ENCODE measurements around the gene CFAP53. TPM values are rescaled to one million over a fixed set of nuclear protein-coding genes. Genes with fewer than 3 reads are reported as not detected.

CFAP53 gene, protein sequence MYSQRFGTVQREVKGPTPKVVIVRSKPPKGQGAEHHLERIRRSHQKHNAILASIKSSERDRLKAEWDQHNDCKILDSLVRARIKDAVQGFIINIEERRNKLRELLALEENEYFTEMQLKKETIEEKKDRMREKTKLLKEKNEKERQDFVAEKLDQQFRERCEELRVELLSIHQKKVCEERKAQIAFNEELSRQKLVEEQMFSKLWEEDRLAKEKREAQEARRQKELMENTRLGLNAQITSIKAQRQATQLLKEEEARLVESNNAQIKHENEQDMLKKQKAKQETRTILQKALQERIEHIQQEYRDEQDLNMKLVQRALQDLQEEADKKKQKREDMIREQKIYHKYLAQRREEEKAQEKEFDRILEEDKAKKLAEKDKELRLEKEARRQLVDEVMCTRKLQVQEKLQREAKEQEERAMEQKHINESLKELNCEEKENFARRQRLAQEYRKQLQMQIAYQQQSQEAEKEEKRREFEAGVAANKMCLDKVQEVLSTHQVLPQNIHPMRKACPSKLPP
- total RNA-seq, result 0.16 TPM
- long read RNA-seq, result 0 reads

DNA sequence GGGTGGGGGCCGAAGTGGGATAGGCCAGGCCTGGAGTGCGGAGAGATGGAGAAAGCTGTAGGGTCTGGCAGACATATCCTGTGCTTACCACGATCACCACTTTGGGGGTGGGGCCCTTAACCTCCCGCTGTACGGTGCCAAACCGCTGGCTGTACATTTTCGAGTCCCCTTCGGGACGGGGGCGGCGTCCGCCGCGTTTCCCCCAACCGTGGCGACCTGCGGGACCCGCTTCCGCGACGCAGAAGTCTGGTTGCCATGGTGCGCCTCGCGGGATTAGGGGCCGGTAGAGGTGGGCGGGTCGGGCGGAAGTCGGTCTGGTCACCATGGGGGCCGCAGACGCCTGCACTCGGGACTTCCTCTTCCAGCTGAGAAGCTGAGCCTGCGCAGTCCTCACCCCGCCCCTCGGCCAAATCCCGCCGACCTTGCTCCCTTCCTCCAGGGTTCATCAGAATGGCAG is at the start of gene CFAP53:
TSS of gene CFAP53 (minus strand) at position 248 of the 457 bp plus-strand sequence. CDS start at position 157, 91 bp downstream.
- H3K27ac ChIP-seq (replicated peaks), result peak within 1 kb of the TSS; percentile 57
- H3K9me3 ChIP-seq (replicated peaks), result no peaks in the 10 kb centered on the region
- peaks cover 22% of the 10 kb centered on the region for H3K36me3 ChIP-seq
- peaks cover 45% of the 10 kb centered on the region for H3K4me1 ChIP-seq
- TF ChIP-seq, protein P1, sequence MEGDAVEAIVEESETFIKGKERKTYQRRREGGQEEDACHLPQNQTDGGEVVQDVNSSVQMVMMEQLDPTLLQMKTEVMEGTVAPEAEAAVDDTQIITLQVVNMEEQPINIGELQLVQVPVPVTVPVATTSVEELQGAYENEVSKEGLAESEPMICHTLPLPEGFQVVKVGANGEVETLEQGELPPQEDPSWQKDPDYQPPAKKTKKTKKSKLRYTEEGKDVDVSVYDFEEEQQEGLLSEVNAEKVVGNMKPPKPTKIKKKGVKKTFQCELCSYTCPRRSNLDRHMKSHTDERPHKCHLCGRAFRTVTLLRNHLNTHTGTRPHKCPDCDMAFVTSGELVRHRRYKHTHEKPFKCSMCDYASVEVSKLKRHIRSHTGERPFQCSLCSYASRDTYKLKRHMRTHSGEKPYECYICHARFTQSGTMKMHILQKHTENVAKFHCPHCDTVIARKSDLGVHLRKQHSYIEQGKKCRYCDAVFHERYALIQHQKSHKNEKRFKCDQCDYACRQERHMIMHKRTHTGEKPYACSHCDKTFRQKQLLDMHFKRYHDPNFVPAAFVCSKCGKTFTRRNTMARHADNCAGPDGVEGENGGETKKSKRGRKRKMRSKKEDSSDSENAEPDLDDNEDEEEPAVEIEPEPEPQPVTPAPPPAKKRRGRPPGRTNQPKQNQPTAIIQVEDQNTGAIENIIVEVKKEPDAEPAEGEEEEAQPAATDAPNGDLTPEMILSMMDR (IDR thresholded peaks at IDR 0.05; ENCODE audit: borderline replicate concordance), result no peak
- peak; percentile 94 for DNase-seq
- peak within 1 kb of the TSS; percentile 83 for H3K4me3 ChIP-seq
- no peaks in the 10 kb centered on the region for H3K27me3 ChIP-seq (ENCODE audit: low read depth)
- intact Hi-C loops (cut with micrococcal nuclease), result no loop called here

DNA sequence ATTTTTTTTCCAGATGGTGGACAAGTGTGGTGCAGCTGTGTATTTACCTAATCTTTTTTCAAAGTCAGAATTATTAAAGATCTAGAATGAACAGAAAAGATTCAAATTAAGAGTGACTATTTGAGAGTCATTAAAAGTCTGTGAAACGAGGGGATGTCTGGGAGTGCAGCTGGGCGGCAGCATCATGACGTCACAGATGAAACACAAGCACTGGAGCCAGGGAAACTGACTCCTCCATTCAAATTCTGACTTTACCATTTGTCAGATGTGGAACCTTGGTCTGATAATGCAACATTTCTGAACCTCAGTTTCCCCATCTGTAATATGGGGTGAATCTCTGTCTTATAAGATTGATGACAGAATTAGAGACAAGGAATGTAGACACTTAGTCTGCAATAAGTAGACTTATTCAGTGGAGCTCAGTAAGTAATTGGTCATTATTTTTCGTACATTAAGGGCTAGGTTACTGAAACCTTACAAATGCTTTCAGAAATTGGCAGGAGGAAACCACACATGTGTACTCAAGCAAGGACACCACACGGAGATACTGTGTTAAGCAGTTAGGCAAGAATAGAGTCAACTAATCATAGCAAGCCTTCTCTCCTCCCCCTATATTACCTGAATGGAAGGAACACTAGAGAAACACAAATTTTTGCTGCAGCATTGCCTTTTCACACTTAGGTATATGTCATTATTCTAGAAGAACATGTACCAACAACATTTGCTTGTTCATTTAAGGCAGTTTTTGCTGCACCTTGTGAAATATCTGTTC is 49.0 kb upstream of the CFAP53 start:
- no peak for DNase-seq
- H3K27ac ChIP-seq (replicated peaks), result no peak overlapping the region
- no peaks in the 10 kb centered on the region for H3K9me3 ChIP-seq (replicated peaks)
- no peaks in the 10 kb centered on the region for H3K4me1 ChIP-seq
- intact Hi-C loops (cut with micrococcal nuclease), result no loop called here
- peaks cover 18% of the 10 kb centered on the region for H3K27me3 ChIP-seq (ENCODE audit: low read depth)
- TF ChIP-seq, protein P1 (IDR thresholded peaks at IDR 0.05; ENCODE audit: borderline replicate concordance), result no peak
- H3K36me3 ChIP-seq, result no peaks in the 10 kb centered on the region
- H3K4me3 ChIP-seq, result no peak overlapping the region

DNA sequence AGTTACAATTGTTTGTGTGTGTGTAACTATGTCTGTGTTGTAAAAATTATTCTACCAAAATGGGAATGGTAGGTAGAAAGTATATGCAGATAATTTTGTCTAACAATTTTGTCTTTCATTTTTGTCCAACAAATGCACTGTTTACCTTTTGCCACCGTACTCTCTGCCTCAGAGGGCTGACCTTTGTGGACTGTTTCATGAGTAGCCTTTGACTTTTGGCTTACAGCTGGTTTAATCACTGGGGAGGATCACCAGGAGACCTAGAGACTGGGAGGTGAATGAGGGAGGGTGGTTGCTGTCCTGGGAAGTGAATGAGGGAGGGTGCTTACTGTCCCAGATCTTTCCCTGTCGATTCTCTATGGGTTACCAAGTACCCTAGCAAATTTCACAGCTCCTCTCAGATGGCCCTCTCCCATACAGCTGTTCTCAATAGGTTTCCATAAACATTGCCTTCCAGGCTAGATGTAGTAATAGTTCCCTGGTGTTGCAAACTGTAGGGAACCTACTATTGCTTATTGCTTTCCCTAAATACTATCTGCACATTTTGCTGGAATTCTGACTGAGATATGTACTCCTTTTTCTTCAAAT is 47.7 kb upstream of the CFAP53 start:
- H3K27ac ChIP-seq (replicated peaks), result no peak overlapping the region
- H3K4me3 ChIP-seq, result no peak overlapping the region
- TF ChIP-seq, protein P1 (IDR thresholded peaks at IDR 0.05; ENCODE audit: borderline replicate concordance), result no peak
- intact Hi-C loops (cut with micrococcal nuclease), result no loop called here
- H3K27me3 ChIP-seq (ENCODE audit: low read depth), result peaks cover 18% of the 10 kb centered on the region
- H3K36me3 ChIP-seq, result no peaks in the 10 kb centered on the region
- no peaks in the 10 kb centered on the region for H3K9me3 ChIP-seq (replicated peaks)
- no peak for DNase-seq
- H3K4me1 ChIP-seq, result no peaks in the 10 kb centered on the region

DNA sequence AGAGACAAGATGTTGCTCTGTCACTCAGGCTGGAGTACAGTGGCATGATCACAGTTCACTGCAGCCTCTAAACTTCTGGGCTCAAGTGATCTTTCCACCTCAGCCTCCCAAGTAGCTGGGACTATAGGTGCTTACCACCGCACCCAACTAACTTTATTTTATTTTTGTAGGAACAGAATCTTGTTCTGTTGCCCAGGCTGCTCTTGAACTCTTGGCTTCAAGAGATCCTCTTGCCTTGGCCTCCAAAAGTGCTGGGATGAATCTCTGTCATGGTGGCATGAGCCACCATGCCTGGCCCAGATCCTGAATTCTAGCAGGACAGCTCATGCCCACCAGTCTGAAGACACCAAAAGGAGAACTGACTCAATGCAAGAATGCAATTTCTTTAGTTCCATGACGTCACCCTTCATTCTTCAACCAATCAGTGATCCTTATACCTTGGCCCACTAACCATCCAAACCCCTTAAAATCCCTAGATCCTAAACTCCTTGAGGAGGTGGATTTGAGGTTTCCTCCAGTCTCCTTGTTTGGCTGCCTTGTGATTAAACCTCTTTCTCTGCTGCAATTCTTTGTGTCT is 46.8 kb upstream of the CFAP53 start:
- DNase-seq, result no peak
- TF ChIP-seq, protein P1 (IDR thresholded peaks at IDR 0.05; ENCODE audit: borderline replicate concordance), result no peak
- Histone ChIP-seq H3K27me3 (ENCODE audit: low read depth) (peaks cover 16% of the 10 kb centered on the region), H3K36me3 (no peaks in the 10 kb centered on the region), H3K27ac (replicated peaks) (no peak overlapping the region), H3K4me3 (no peak overlapping the region), H3K4me1 (no peaks in the 10 kb centered on the region), H3K9me3 (replicated peaks) (no peaks in the 10 kb centered on the region)
- intact Hi-C loops (cut with micrococcal nuclease), result no loop called here

Measured in left ventricle myocardium inferior (tissue), 1 donor.